H9 (cell line): ENCODE measurements around the gene SPP1. TPM values are rescaled to one million over a fixed set of nuclear protein-coding genes. Genes with fewer than 3 reads are reported as not detected.

Experiments used
- DNase-seq: peaks from one replicate; pipeline ENCODE4 v3.0.0-alpha.2; 2017
- H2AFZ ChIP-seq: one replicate; pipeline ENCODE4 v1.6.1; 2013; ENCODE audit warnings: mild to moderate bottlenecking, low read length, control low read depth, moderate library complexity
- H2AK5ac ChIP-seq: 2 replicates; pipeline ENCODE4 v1.6.1; 2013; ENCODE audit warnings: low read length, control low read depth, mixed read lengths; ENCODE audit not compliant: insufficient read length
- H2BK120ac ChIP-seq: one replicate; pipeline ENCODE4 v1.6.1; 2013; ENCODE audit warnings: low read depth, mild to moderate bottlenecking, low read length, control low read depth, inconsistent platforms; ENCODE audit not compliant: poor library complexity, severe bottlenecking
- H2BK12ac ChIP-seq: 2 replicates; pipeline ENCODE4 v1.6.1; 2013; ENCODE audit warnings: low read length, control low read depth, mixed read lengths, low read depth; ENCODE audit not compliant: insufficient read length
- H2BK15ac ChIP-seq: 2 replicates; pipeline ENCODE4 v1.6.1; 2013; ENCODE audit warnings: low read depth, low read length, control low read depth
- H2BK20ac ChIP-seq: one replicate; pipeline ENCODE4 v1.6.1; 2013; ENCODE audit warnings: low read depth, mild to moderate bottlenecking, low read length, control low read depth, inconsistent platforms; ENCODE audit not compliant: poor library complexity, severe bottlenecking
- H2BK5ac ChIP-seq: 2 replicates; pipeline ENCODE4 v1.6.1; 2013; ENCODE audit warnings: low read length, control low read depth, mixed read lengths; ENCODE audit not compliant: insufficient read length
- H3K14ac ChIP-seq: 2 replicates; pipeline ENCODE4 v1.6.1; 2013; ENCODE audit warnings: low read length, control low read depth; ENCODE audit not compliant: insufficient read depth
- H3K18ac ChIP-seq: 2 replicates; pipeline ENCODE4 v1.6.1; 2013; ENCODE audit warnings: low read depth, mild to moderate bottlenecking, mixed read lengths, low read length, control low read depth; ENCODE audit not compliant: insufficient read length
- H3K23ac ChIP-seq: 2 replicates; pipeline ENCODE4 v1.6.1; 2013; ENCODE audit warnings: low read length, control low read depth, mixed read lengths, low read depth; ENCODE audit not compliant: insufficient read length
- H3K23me2 ChIP-seq: 2 replicates; pipeline ENCODE4 v1.6.1; 2013; ENCODE audit warnings: low read depth, mild to moderate bottlenecking, mixed read lengths, low read length, control low read depth; ENCODE audit not compliant: insufficient read length, poor library complexity, severe bottlenecking
- H3K27ac ChIP-seq: 2 replicates; pipeline ENCODE4 v1.5.1; 2013; ENCODE audit warnings: low read length, control low read depth, mixed read lengths, low read depth; ENCODE audit not compliant: insufficient read length
- H3K27me3 ChIP-seq: 2 replicates; pipeline ENCODE4 v1.6.1; 2013; ENCODE audit warnings: low read length, control low read depth, inconsistent platforms; ENCODE audit not compliant: insufficient read depth
- H3K4ac ChIP-seq: 2 replicates; pipeline ENCODE4 v1.6.1; 2013; ENCODE audit warnings: low read depth, mild to moderate bottlenecking, control low read depth, inconsistent platforms, low read length, moderate library complexity
- H3K4me1 ChIP-seq: 2 replicates; pipeline ENCODE4 v1.6.1; 2013; ENCODE audit warnings: low read length, control low read depth, inconsistent platforms; ENCODE audit not compliant: insufficient read depth
- H3K4me2 ChIP-seq: 2 replicates; pipeline ENCODE4 v1.6.1; 2013; ENCODE audit warnings: low read length, control low read depth, mixed read lengths; ENCODE audit not compliant: insufficient read length, insufficient read depth
- H3K56ac ChIP-seq: 2 replicates; pipeline ENCODE4 v1.6.1; 2013; ENCODE audit warnings: low read depth, mild to moderate bottlenecking, mixed read lengths, low read length, control low read depth; ENCODE audit not compliant: insufficient read length
- H3K79me1 ChIP-seq: 2 replicates; pipeline ENCODE4 v1.6.1; 2013; ENCODE audit warnings: low read depth, mild to moderate bottlenecking, moderate library complexity, low read length, control low read depth, inconsistent platforms; ENCODE audit not compliant: insufficient read depth, poor library complexity, severe bottlenecking
- H3K79me2 ChIP-seq: 2 replicates; pipeline ENCODE4 v1.6.1; 2013; ENCODE audit warnings: low read length, control low read depth, inconsistent platforms; ENCODE audit not compliant: insufficient read depth
- H3K9ac ChIP-seq: 2 replicates; pipeline ENCODE4 v1.6.1; 2013; ENCODE audit warnings: low read length, control low read depth, mixed read lengths; ENCODE audit not compliant: insufficient read length; ENCODE audit errors: extremely low read depth
- H3K9me3 ChIP-seq: one replicate; pipeline ENCODE4 v1.6.1; 2013; ENCODE audit warnings: low read depth, low read length, inconsistent platforms; ENCODE audit not compliant: control insufficient read depth
- H3T11ph ChIP-seq: one replicate; pipeline ENCODE4 v1.6.1; 2013; ENCODE audit warnings: mild to moderate bottlenecking, low read length, control low read depth, inconsistent platforms
- H4K20me1 ChIP-seq: one replicate; pipeline ENCODE4 v1.6.1; 2013; ENCODE audit not compliant: control insufficient read depth, insufficient read length, insufficient read depth
- H4K5ac ChIP-seq: 2 replicates; pipeline ENCODE4 v1.6.1; 2013; ENCODE audit warnings: low read depth, mild to moderate bottlenecking, mixed read lengths, low read length, control low read depth; ENCODE audit not compliant: insufficient read length
- H4K8ac ChIP-seq: replicated peaks from 2 replicates; pipeline ENCODE4 v1.6.1; 2013; ENCODE audit warnings: low read length, control low read depth, mixed read lengths, low read depth; ENCODE audit not compliant: insufficient read length
- H4K91ac ChIP-seq: 2 replicates; pipeline ENCODE4 v1.6.1; 2013; ENCODE audit warnings: low read depth, mild to moderate bottlenecking, moderate library complexity, mixed read lengths, low read length, control low read depth; ENCODE audit not compliant: insufficient read length
- H3K27ac Mint-ChIP-seq, 3 experiments: 2 replicates in 2 of 3; 3 replicates in 1 of 3; pipeline ENCODE4 v1.8.0; 2020 to 2021; ENCODE audit warnings: mixed read lengths in 3 of 3, mild to moderate bottlenecking in 1 of 3, moderate library complexity in 1 of 3
- H3K27me3 Mint-ChIP-seq: 2 replicates; pipeline ENCODE4 v1.8.0; 2021; ENCODE audit warnings: low read depth, mild to moderate bottlenecking, moderate library complexity, mixed read lengths
- H3K36me3 Mint-ChIP-seq, 3 experiments: 2 replicates in 2 of 3; 3 replicates in 1 of 3; pipeline ENCODE4 v1.8.0; 2020 to 2021; ENCODE audit warnings: low read depth in 3 of 3, mixed read lengths in 3 of 3; ENCODE audit not compliant: insufficient read depth in 1 of 3
- H3K4me1 Mint-ChIP-seq, 2 experiments: 2 replicates each; pipeline ENCODE4 v1.8.0; 2020; ENCODE audit warnings: mixed read lengths in 2 of 2
- H3K4me3 Mint-ChIP-seq, 2 experiments: 2 replicates in 1 of 2; 3 replicates in 1 of 2; pipeline ENCODE4 v1.8.0; 2020 to 2021; ENCODE audit warnings: mild to moderate bottlenecking in 2 of 2, mixed read lengths in 2 of 2, moderate library complexity in 1 of 2
- H3K9me3 Mint-ChIP-seq, 2 experiments: 2 replicates in 1 of 2; 3 replicates in 1 of 2; pipeline ENCODE4 v1.8.0; 2020; ENCODE audit warnings: mild to moderate bottlenecking in 2 of 2, mixed read lengths in 2 of 2, moderate library complexity in 1 of 2
- WGBS: extraction: QIAGEN DNeasy Blood & Tissue Kit; methylation state at CpG from one replicate; pipeline ENCODE4 v1.1.7; 2013; ENCODE audit warnings: missing lambda C conversion rate, low lambda C conversion rate, mixed read lengths; ENCODE audit not compliant: insufficient read length; ENCODE audit errors: extremely low coverage; 5-methylcytosine and 5-hydroxymethylcytosine counted together
- total RNA-seq: library from RNA; stranded (reverse); gene quantifications from 2 replicates; pipeline ENCODE4 v1.2.1, GENCODE V29; 2021
- TF ChIP-seq, protein P1 (sequence below): fragments of 200-600 bp; sonication (generic); conservative IDR thresholded peaks from 3 replicates; pipeline ENCODE4 v1.8.0; 2021; ENCODE audit warnings: antibody characterized with exemption, mild to moderate bottlenecking

The SPP1 gene
- total RNA-seq, 1 experiment from 2014 or later = 13.2 TPM

DNA sequence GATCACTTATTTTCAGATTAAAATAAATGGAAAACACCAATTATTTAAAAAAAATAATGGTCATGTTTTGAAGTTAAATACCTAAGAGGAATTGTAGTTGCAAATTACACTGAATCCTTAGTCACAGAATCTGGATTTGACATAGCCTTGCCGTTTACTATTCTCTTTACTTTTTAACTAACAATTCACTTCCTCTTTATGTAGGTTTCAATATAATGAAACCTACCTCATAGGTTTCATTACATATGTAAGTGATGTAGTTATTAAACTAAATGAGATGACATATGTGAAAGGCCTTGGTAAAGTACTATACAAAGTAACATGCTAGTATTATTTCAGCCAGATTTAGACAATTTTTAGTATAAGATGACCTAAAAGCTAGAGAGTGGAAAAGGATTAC is 6.5 kb downstream of the SPP1 start:
- Histone ChIP-seq H2AFZ (no peak overlapping the region), H3K14ac (no peak overlapping the region), H3K27me3 (no peaks in the 10 kb centered on the region), H2BK20ac (no peak overlapping the region), H2AK5ac (no peak overlapping the region), H2BK5ac (no peak overlapping the region), H2BK12ac (no peak overlapping the region), H4K91ac (no peak overlapping the region), H3K9me3 (no peaks in the 10 kb centered on the region), H3K4ac (no peak overlapping the region), H3K23ac (no peak overlapping the region), H3T11ph (no peak overlapping the region), H3K79me2 (no peaks in the 10 kb centered on the region), H3K4me2 (no peak overlapping the region), H3K23me2 (no peaks in the 10 kb centered on the region), H3K27ac (no peak overlapping the region), H3K18ac (no peak overlapping the region), H2BK15ac (no peak overlapping the region), H4K5ac (no peak overlapping the region), H4K8ac (no peak overlapping the region), H3K9ac (no peak overlapping the region), H3K56ac (no peak overlapping the region), H2BK120ac (no peak overlapping the region), H4K20me1 (no peaks in the 10 kb centered on the region), H3K79me1 (no peaks in the 10 kb centered on the region), H3K4me1 (no peaks in the 10 kb centered on the region)
- TF ChIP-seq, protein P1, sequence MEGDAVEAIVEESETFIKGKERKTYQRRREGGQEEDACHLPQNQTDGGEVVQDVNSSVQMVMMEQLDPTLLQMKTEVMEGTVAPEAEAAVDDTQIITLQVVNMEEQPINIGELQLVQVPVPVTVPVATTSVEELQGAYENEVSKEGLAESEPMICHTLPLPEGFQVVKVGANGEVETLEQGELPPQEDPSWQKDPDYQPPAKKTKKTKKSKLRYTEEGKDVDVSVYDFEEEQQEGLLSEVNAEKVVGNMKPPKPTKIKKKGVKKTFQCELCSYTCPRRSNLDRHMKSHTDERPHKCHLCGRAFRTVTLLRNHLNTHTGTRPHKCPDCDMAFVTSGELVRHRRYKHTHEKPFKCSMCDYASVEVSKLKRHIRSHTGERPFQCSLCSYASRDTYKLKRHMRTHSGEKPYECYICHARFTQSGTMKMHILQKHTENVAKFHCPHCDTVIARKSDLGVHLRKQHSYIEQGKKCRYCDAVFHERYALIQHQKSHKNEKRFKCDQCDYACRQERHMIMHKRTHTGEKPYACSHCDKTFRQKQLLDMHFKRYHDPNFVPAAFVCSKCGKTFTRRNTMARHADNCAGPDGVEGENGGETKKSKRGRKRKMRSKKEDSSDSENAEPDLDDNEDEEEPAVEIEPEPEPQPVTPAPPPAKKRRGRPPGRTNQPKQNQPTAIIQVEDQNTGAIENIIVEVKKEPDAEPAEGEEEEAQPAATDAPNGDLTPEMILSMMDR = no peak
- Mint-ChIP-seq H3K27ac (no peak overlapping the region), H3K27me3 (no peaks in the 10 kb centered on the region), H3K4me1 (peaks cover 5 to 13% of the 10 kb centered on the region in 2 experiments), H3K9me3 (no peaks in the 10 kb centered on the region), H3K36me3 (peaks cover 0 to 8% (median 2%) of the 10 kb centered on the region in 3 experiments; a peak in 4 of 7 replicates), H3K4me3 (no peak overlapping the region)
- DNase-seq = no peak
- WGBS = no CpG with 5 or more reads among the region's 1 CpG
